WERI-Rb-1 (cell line): ENCODE measurements around the gene PHYH.
"Not testable (repeated sequence)": the region's sequence is repeated elsewhere in the genome, so short reads cannot be mapped to it uniquely, and the experiment has no call there.

ENCODE experiments used
- DNase-seq: peaks from one replicate; pipeline ENCODE4 v3.0.0-alpha.2; 2020
- H3K27ac ChIP-seq: fragments of 250-450 bp; sonication (Bioruptor Pico); 2 replicates; pipeline ENCODE4 v1.5.1; 2020; ENCODE audit warnings: mild to moderate bottlenecking, moderate library complexity
- H3K27me3 ChIP-seq: fragments of 250-450 bp; sonication (Bioruptor Pico); 2 replicates; pipeline ENCODE4 v1.5.1; 2021; ENCODE audit warnings: mild to moderate bottlenecking, low read depth, moderate library complexity; ENCODE audit not compliant: insufficient read depth, severe bottlenecking
- H3K36me3 ChIP-seq: fragments of 250-450 bp; sonication (Bioruptor Pico); 2 replicates; pipeline ENCODE4 v1.5.1; 2020; ENCODE audit warnings: mild to moderate bottlenecking, moderate library complexity
- H3K4me3 ChIP-seq: 2 replicates; pipeline ENCODE4 v1.5.1; 2011; ENCODE audit warnings: low read depth, mild to moderate bottlenecking, control low read depth, low read length
- H3K9me3 ChIP-seq: fragments of 250-450 bp; sonication (Bioruptor Pico); 2 replicates; pipeline ENCODE4 v1.5.1; 2021; ENCODE audit warnings: mild to moderate bottlenecking, moderate library complexity; ENCODE audit not compliant: severe bottlenecking
- TF ChIP-seq, protein P1 (sequence below): IDR thresholded peaks from 2 replicates; pipeline ENCODE4 v1.5.1; 2011; ENCODE audit warnings: low read depth, mild to moderate bottlenecking, control low read depth, inconsistent platforms, low read length

Gene PHYH

DNA sequence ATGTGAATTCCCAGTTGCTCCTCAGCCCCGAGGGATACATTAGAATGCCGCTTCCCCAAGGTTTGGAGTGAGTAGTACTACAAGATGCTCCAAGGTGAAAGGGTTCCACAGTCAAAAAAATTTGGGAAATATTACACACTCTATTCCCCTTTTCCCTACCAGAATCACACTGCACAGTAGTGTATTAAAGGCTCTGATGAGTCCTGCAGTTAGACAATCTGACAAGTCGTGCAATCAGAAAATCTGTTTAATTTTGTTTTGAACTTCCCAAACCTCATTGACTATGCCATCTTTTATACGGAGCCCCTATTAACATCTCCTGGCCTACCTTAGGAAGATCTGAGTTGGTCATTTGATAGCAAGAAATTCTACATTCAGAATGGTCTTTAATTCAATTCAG is 52.1 kb downstream of the PHYH start:
- no peak for DNase-seq
- Histone ChIP-seq H3K27ac (no peak overlapping the region), H3K27me3 (no peaks in the 10 kb centered on the region), H3K4me3 (no peak overlapping the region), H3K9me3 (no peaks in the 10 kb centered on the region), H3K36me3 (no peaks in the 10 kb centered on the region)
- TF ChIP-seq, protein P1, sequence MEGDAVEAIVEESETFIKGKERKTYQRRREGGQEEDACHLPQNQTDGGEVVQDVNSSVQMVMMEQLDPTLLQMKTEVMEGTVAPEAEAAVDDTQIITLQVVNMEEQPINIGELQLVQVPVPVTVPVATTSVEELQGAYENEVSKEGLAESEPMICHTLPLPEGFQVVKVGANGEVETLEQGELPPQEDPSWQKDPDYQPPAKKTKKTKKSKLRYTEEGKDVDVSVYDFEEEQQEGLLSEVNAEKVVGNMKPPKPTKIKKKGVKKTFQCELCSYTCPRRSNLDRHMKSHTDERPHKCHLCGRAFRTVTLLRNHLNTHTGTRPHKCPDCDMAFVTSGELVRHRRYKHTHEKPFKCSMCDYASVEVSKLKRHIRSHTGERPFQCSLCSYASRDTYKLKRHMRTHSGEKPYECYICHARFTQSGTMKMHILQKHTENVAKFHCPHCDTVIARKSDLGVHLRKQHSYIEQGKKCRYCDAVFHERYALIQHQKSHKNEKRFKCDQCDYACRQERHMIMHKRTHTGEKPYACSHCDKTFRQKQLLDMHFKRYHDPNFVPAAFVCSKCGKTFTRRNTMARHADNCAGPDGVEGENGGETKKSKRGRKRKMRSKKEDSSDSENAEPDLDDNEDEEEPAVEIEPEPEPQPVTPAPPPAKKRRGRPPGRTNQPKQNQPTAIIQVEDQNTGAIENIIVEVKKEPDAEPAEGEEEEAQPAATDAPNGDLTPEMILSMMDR = no peak

GRCh38 chr10:13247246-13247645 is 52.6 kb downstream of the PHYH start:
- Histone ChIP-seq H3K4me3 (no peak overlapping the region), H3K27ac (no peak overlapping the region), H3K27me3 (no peaks in the 10 kb centered on the region), H3K36me3 (no peaks in the 10 kb centered on the region), H3K9me3 (no peaks in the 10 kb centered on the region)
- DNase-seq = no peak
- TF ChIP-seq, protein P1 = no peak

DNA sequence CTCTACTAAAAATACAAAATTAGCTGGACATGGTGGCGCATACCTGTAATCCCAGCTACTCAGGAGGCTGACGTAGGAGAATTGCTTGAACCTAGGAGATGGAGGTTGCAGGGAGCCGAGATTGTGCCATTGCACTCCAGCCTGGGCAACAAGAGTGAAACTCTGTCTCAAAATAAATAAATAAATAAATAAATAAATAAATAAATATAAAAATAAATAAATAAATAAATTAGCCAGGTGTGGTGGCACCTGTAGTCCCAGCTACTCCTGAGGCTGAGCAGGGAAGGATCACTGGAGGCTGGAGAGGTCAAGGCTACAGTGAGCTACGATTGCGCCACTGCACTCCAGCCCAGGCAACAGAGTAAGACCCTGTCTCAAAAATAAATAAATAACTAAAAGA is 57.6 kb downstream of the PHYH start:
- H3K9me3 ChIP-seq, H3K4me3 ChIP-seq, H3K36me3 ChIP-seq, H3K27ac ChIP-seq, H3K27me3 ChIP-seq, DNase-seq: not testable (repeated sequence)

GRCh38 chr10:13241613-13242012 is 58.3 kb downstream of the PHYH start:
- TF ChIP-seq, protein P1 = no peak
- no peak overlapping the region for H3K4me3 ChIP-seq
- H3K27me3 ChIP-seq = no peaks in the 10 kb centered on the region
- no peak for DNase-seq
- no peak overlapping the region for H3K27ac ChIP-seq
- no peaks in the 10 kb centered on the region for H3K9me3 ChIP-seq
- no peaks in the 10 kb centered on the region for H3K36me3 ChIP-seq

GRCh38 chr10:13239923-13240322 is 59.9 kb downstream of the PHYH start:
- TF ChIP-seq, protein P1 = no peak
- H3K27me3 ChIP-seq = no peaks in the 10 kb centered on the region
- no peaks in the 10 kb centered on the region for H3K36me3 ChIP-seq
- no peak for DNase-seq
- no peaks in the 10 kb centered on the region for H3K9me3 ChIP-seq
- no peak overlapping the region for H3K4me3 ChIP-seq
- no peak overlapping the region for H3K27ac ChIP-seq

DNA sequence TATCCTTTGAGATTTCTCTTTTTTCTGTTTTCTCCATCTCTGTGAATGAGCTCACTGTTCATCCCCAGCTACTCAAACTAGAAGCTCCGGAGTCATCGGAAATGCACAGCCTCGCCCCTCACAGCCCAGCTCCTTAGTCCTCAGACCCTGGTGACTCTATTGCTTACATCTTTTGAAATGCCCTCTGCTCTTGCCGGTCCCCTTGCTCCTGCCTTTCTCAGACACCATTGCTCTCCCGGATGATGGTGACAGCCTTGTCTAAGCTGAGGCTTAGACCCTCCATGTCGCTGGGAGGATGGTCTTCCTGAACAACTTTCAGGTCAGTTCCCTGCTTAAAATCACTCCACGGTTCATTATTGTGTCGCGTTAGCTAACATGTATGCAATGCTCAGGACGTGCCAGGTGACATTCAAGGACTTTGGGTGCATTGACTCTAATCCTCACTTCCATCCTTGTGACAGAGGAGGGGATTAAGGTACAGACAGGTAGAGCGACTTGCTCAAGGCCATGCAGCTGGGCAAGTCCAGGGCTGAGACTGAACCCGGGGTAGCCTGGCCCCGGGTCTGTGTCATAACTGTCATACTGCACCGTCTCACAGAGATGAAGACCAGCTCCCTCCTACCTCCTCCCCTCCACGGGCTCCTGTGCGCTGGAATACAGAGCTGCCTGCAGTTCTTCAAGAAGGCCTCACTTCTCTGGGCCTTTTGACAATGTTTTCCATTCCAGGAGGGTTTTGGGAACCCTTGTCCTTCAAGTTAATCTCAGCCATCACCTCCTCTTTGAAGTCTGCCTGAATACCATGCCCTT is 61.4 kb downstream of the PHYH start:
- no peak for DNase-seq
- Histone ChIP-seq H3K4me3 (no peak overlapping the region), H3K9me3 (no peaks in the 10 kb centered on the region), H3K36me3 (no peaks in the 10 kb centered on the region), H3K27ac (no peak overlapping the region), H3K27me3 (no peaks in the 10 kb centered on the region)
- TF ChIP-seq, protein P1 = no peak
